SKM-1 (cell line): ENCODE measurements around the gene UROD.

Experiments
- DNase-seq: peaks from one replicate; lab custom pipeline; 2025; ENCODE audit not compliant: unreplicated experiment; lab: John Stamatoyannopoulos, UW

Gene UROD

GRCh38 chr1:45008076-45008475, 4.0 kb upstream of the UROD start:
- no peak for DNase-seq

- no peak for DNase-seq
Measured at GRCh38 chr1:45008516-45008915, 3.5 kb upstream of the UROD start.

- no peak for DNase-seq
Measured at GRCh38 chr1:45009296-45009865, 2.7 kb upstream of the UROD start.

GRCh38 chr1:45009956-45010854, 1.8 kb upstream of the UROD start:
- DNase-seq = no peak

- peak; percentile 60 for DNase-seq
Measured at GRCh38 chr1:45010855-45011811, 921 bp upstream of the UROD start, which contains the start of gene HECTD3. Gene HECTD3 (minus strand): TSS chr1:45011324. CDS start chr1:45011257, 67 bp downstream.

- DNase-seq = no peak
Measured at GRCh38 chr1:45012639-45013278, 705 bp downstream of the UROD start.

GRCh38 chr1:45013551-45014209, 1.6 kb downstream of the UROD start:
- no peak for DNase-seq

- DNase-seq = peak; percentile 66
Measured at GRCh38 chr1:45014321-45015028, 2.4 kb downstream of the UROD start.

GRCh38 chr1:45015683-45016082, 3.6 kb downstream of the UROD start:
- DNase-seq = no peak

GRCh38 chr1:45016090-45016697, 4.1 kb downstream of the UROD start:
- no peak for DNase-seq

- no peak for DNase-seq
Measured at GRCh38 chr1:45016767-45017166, 4.7 kb downstream of the UROD start.

GRCh38 chr1:45018599-45019230, 6.7 kb downstream of the UROD start:
- peak; percentile 4 for DNase-seq

- no peak for DNase-seq
Measured at GRCh38 chr1:45023663-45024062, 11.6 kb downstream of the UROD start.

- DNase-seq = no peak
Measured at GRCh38 chr1:45026446-45026845, 14.4 kb downstream of the UROD start.

GRCh38 chr1:45032837-45033236, 20.8 kb downstream of the UROD start:
- DNase-seq = no peak

- DNase-seq = no peak
Measured at GRCh38 chr1:45033356-45033755, 21.3 kb downstream of the UROD start.

- DNase-seq = no peak
Measured at GRCh38 chr1:45035631-45036301, 23.7 kb downstream of the UROD start.

GRCh38 chr1:45037456-45037855, 25.4 kb downstream of the UROD start:
- no peak for DNase-seq
